Measurements from ENCODE around the gene SLC16A1. TPM values are rescaled to one million over a fixed set of nuclear protein-coding genes. Genes with fewer than 3 reads are reported as not detected.
A peak's percentile ranks its signal among the peaks of the same experiment; 100 is the strongest.

SLC16A1 gene
- total RNA-seq, 1 donor: 77.1 TPM

GRCh38 chr1:112934577-112934976 is 21.4 kb downstream of the SLC16A1 start:
- Histone ChIP-seq H2AFZ (ENCODE audit: low read length) (no peak overlapping the region), H3K36me3 (ENCODE audit: insufficient read depth, low read length) (no peaks in the 10 kb centered on the region), H3K4me1 (ENCODE audit: insufficient read depth, low read length) (peaks cover 32% of the 10 kb centered on the region), H3K27me3 (ENCODE audit: insufficient read depth, low read length) (no peaks in the 10 kb centered on the region), H4K20me1 (ENCODE audit: insufficient read depth, low read length) (peaks cover 4% of the 10 kb centered on the region), H3K27ac (ENCODE audit: low read depth, low read length) (peak overlapping the region; percentile 44), H3K4me2 (ENCODE audit: insufficient read depth, low read length) (no peak overlapping the region), H3K79me2 (ENCODE audit: insufficient read depth, low read length) (peaks cover 70% of the 10 kb centered on the region), H3K9me3 (ENCODE audit: low read depth, low read length) (no peaks in the 10 kb centered on the region), H3K4me3 (ENCODE audit: insufficient read depth, low read length) (no peak overlapping the region)
- no peak for DNase-seq (ENCODE audit: insufficient read length, low spot score, missing footprints)
- no peak for TF ChIP-seq CTCF (IDR thresholded peaks at IDR 0.05; ENCODE audit: extremely low read depth, low read depth, low read length)

GRCh38 chr1:112933820-112934571 is 22.0 kb downstream of the SLC16A1 start:
- Histone ChIP-seq H3K79me2 (ENCODE audit: insufficient read depth, low read length) (peaks cover 67% of the 10 kb centered on the region), H3K27me3 (ENCODE audit: insufficient read depth, low read length) (no peaks in the 10 kb centered on the region), H2AFZ (ENCODE audit: low read length) (no peak overlapping the region), H3K4me3 (ENCODE audit: insufficient read depth, low read length) (no peak overlapping the region), H4K20me1 (ENCODE audit: insufficient read depth, low read length) (peaks cover 4% of the 10 kb centered on the region), H3K4me1 (ENCODE audit: insufficient read depth, low read length) (peaks cover 32% of the 10 kb centered on the region), H3K36me3 (ENCODE audit: insufficient read depth, low read length) (peaks cover 4% of the 10 kb centered on the region), H3K4me2 (ENCODE audit: insufficient read depth, low read length) (no peak overlapping the region), H3K9me3 (ENCODE audit: low read depth, low read length) (no peaks in the 10 kb centered on the region), H3K27ac (ENCODE audit: low read depth, low read length) (no peak overlapping the region)
- no peak for TF ChIP-seq CTCF (IDR thresholded peaks at IDR 0.05; ENCODE audit: extremely low read depth, low read depth, low read length)
- DNase-seq (ENCODE audit: insufficient read length, low spot score, missing footprints): no peak

DNA sequence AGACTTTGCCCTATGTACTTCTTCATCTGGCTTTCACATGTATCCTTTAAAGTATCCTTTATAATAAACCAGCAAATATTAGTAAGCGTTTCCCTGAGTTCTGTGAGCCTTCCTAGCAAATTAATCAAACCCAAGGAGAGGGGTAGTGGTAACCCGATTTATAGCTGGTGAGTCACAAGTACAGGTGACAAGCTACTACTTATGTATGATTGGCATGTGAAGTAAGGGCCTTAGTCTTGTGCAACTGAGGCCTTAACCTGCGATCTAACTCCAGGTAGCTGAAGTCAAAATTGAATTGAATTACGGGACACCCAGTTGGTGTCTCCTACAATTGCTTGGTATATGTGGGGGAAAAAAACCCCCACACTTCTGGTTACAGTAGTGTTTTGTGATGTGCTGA is 26.0 kb downstream of the SLC16A1 start:
- peaks cover 55% of the 10 kb centered on the region for H3K79me2 ChIP-seq (ENCODE audit: insufficient read depth, low read length)
- H3K4me2 ChIP-seq (ENCODE audit: insufficient read depth, low read length): no peak overlapping the region
- no peaks in the 10 kb centered on the region for H3K27me3 ChIP-seq (ENCODE audit: insufficient read depth, low read length)
- H4K20me1 ChIP-seq (ENCODE audit: insufficient read depth, low read length): no peaks in the 10 kb centered on the region
- H3K9me3 ChIP-seq (ENCODE audit: low read depth, low read length): no peaks in the 10 kb centered on the region
- H3K27ac ChIP-seq (ENCODE audit: low read depth, low read length): no peak overlapping the region
- peaks cover 8% of the 10 kb centered on the region for H3K36me3 ChIP-seq (ENCODE audit: insufficient read depth, low read length)
- no peak for TF ChIP-seq CTCF (IDR thresholded peaks at IDR 0.05; ENCODE audit: extremely low read depth, low read depth, low read length)
- DNase-seq (ENCODE audit: insufficient read length, low spot score, missing footprints): no peak
- H2AFZ ChIP-seq (ENCODE audit: low read length): no peak overlapping the region
- no peak overlapping the region for H3K4me3 ChIP-seq (ENCODE audit: insufficient read depth, low read length)
- peaks cover 4% of the 10 kb centered on the region for H3K4me1 ChIP-seq (ENCODE audit: insufficient read depth, low read length)

GRCh38 chr1:112927462-112927990 is 28.5 kb downstream of the SLC16A1 start:
- peaks cover 23% of the 10 kb centered on the region for H3K36me3 ChIP-seq (ENCODE audit: insufficient read depth, low read length)
- no peaks in the 10 kb centered on the region for H4K20me1 ChIP-seq (ENCODE audit: insufficient read depth, low read length)
- DNase-seq (ENCODE audit: insufficient read length, low spot score, missing footprints): no peak
- H3K4me1 ChIP-seq (ENCODE audit: insufficient read depth, low read length): no peaks in the 10 kb centered on the region
- peaks cover 35% of the 10 kb centered on the region for H3K79me2 ChIP-seq (ENCODE audit: insufficient read depth, low read length)
- no peak overlapping the region for H3K4me3 ChIP-seq (ENCODE audit: insufficient read depth, low read length)
- no peak overlapping the region for H3K27ac ChIP-seq (ENCODE audit: low read depth, low read length)
- no peak for TF ChIP-seq CTCF (IDR thresholded peaks at IDR 0.05; ENCODE audit: extremely low read depth, low read depth, low read length)
- no peaks in the 10 kb centered on the region for H3K27me3 ChIP-seq (ENCODE audit: insufficient read depth, low read length)
- no peak overlapping the region for H3K4me2 ChIP-seq (ENCODE audit: insufficient read depth, low read length)
- H3K9me3 ChIP-seq (ENCODE audit: low read depth, low read length): no peaks in the 10 kb centered on the region
- H2AFZ ChIP-seq (ENCODE audit: low read length): no peak overlapping the region

Measured in osteoblast (primary cell).